ENCODE data around the gene VPS13D.

Gene VPS13D

GRCh38 chr1:12196641-12197482 lies 33.0 kb upstream of the VPS13D start:
- H3K36me3 ChIP-seq (ENCODE audit: low read depth): no peaks in the 10 kb centered on the region
- DNase-seq (ENCODE audit: low spot score) (no peak), ATAC-seq (ENCODE audit: low read depth) (no peak)
- TF ChIP-seq, protein P1, sequence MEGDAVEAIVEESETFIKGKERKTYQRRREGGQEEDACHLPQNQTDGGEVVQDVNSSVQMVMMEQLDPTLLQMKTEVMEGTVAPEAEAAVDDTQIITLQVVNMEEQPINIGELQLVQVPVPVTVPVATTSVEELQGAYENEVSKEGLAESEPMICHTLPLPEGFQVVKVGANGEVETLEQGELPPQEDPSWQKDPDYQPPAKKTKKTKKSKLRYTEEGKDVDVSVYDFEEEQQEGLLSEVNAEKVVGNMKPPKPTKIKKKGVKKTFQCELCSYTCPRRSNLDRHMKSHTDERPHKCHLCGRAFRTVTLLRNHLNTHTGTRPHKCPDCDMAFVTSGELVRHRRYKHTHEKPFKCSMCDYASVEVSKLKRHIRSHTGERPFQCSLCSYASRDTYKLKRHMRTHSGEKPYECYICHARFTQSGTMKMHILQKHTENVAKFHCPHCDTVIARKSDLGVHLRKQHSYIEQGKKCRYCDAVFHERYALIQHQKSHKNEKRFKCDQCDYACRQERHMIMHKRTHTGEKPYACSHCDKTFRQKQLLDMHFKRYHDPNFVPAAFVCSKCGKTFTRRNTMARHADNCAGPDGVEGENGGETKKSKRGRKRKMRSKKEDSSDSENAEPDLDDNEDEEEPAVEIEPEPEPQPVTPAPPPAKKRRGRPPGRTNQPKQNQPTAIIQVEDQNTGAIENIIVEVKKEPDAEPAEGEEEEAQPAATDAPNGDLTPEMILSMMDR (IDR thresholded peaks at IDR 0.05; ENCODE audit: poor library complexity, severe bottlenecking): no peak
- H3K4me3 ChIP-seq (ENCODE audit: severe bottlenecking): no peak overlapping the region
- H3K4me1 ChIP-seq (ENCODE audit: insufficient read depth, poor library complexity, severe bottlenecking): no peaks in the 10 kb centered on the region
- H3K9me3 ChIP-seq (ENCODE audit: severe bottlenecking): no peaks in the 10 kb centered on the region
- peaks cover 3% of the 10 kb centered on the region for H3K27me3 ChIP-seq (ENCODE audit: insufficient read depth, poor library complexity, severe bottlenecking)
- H3K27ac ChIP-seq (ENCODE audit: poor library complexity, severe bottlenecking): no peak overlapping the region

GRCh38 chr1:12197483-12197880 lies 32.3 kb upstream of the VPS13D start:
- TF ChIP-seq, protein P1 (IDR thresholded peaks at IDR 0.05; ENCODE audit: poor library complexity, severe bottlenecking): no peak
- ATAC-seq (ENCODE audit: low read depth): no peak
- no peaks in the 10 kb centered on the region for H3K36me3 ChIP-seq (ENCODE audit: low read depth)

GRCh38 chr1:12200208-12200607 lies 29.6 kb upstream of the VPS13D start:
- TF ChIP-seq, protein P1 (IDR thresholded peaks at IDR 0.05; ENCODE audit: poor library complexity, severe bottlenecking): no peak
- ATAC-seq (ENCODE audit: low read depth) (no peak), DNase-seq (ENCODE audit: low spot score) (no peak)
- Histone ChIP-seq H3K4me3 (ENCODE audit: severe bottlenecking) (no peak overlapping the region), H3K36me3 (ENCODE audit: low read depth) (no peaks in the 10 kb centered on the region), H3K27me3 (ENCODE audit: insufficient read depth, poor library complexity, severe bottlenecking) (no peaks in the 10 kb centered on the region), H3K4me1 (ENCODE audit: insufficient read depth, poor library complexity, severe bottlenecking) (no peaks in the 10 kb centered on the region), H3K27ac (ENCODE audit: poor library complexity, severe bottlenecking) (no peak overlapping the region), H3K9me3 (ENCODE audit: severe bottlenecking) (no peaks in the 10 kb centered on the region)

More at GRCh38 chr1:12197483-12197880, 32.3 kb upstream of the VPS13D start:
- Histone ChIP-seq H3K9me3 (ENCODE audit: severe bottlenecking) (no peaks in the 10 kb centered on the region), H3K4me3 (ENCODE audit: severe bottlenecking) (no peak overlapping the region), H3K27me3 (ENCODE audit: insufficient read depth, poor library complexity, severe bottlenecking) (no peaks in the 10 kb centered on the region), H3K4me1 (ENCODE audit: insufficient read depth, poor library complexity, severe bottlenecking) (no peaks in the 10 kb centered on the region), H3K27ac (ENCODE audit: poor library complexity, severe bottlenecking) (no peak overlapping the region)
- no peak for DNase-seq (ENCODE audit: low spot score)

DNA sequence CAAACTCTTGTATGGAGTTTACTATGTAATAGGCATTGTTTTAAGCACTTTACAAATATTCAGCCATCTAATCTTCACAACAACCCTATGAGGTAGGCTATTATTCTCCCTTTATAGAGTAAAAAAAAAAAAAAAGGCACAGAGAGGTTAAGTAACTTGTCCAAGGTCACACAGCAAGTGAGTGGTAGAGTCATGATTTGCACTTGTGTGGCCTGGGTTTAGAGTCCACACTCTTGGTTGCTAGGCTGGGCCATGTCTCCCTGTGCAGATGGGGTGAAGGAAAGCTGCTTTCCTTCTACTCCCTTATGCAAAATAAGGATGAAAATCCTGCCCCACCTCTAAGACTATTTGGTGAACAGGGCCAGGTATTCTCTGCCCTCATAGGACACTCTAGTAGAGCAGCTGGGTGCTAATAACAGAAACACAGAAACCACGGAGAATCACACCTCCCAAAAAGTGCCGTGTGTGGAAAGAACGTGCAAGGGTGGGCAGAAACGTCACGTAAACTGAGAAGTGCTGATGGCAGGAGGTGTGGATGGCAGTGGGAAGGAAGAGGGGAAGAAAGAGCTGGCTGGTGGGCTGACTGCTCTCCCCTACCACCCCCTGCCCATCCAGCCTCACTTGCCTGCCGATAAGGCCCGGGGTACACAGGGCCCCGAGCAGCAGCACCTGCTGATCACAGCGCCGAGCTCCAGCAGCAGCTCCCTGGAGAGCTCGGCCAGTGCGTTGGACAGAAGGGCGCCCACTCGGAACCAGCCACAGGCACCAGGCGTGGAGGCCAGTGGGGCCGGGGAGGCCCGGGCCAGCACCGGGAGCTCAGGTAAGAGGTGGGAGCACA lies 28.3 kb upstream of the VPS13D start:
- Histone ChIP-seq H3K4me3 (ENCODE audit: severe bottlenecking) (no peak overlapping the region), H3K9me3 (ENCODE audit: severe bottlenecking) (no peaks in the 10 kb centered on the region), H3K27ac (ENCODE audit: poor library complexity, severe bottlenecking) (no peak overlapping the region), H3K27me3 (ENCODE audit: insufficient read depth, poor library complexity, severe bottlenecking) (no peaks in the 10 kb centered on the region), H3K36me3 (ENCODE audit: low read depth) (no peaks in the 10 kb centered on the region), H3K4me1 (ENCODE audit: insufficient read depth, poor library complexity, severe bottlenecking) (no peaks in the 10 kb centered on the region)
- TF ChIP-seq, protein P1 (IDR thresholded peaks at IDR 0.05; ENCODE audit: poor library complexity, severe bottlenecking): no peak
- no peak for ATAC-seq (ENCODE audit: low read depth)
- DNase-seq (ENCODE audit: low spot score): no peak
